HG03558 (cell line): Measurements from ENCODE around the gene PLXNA4.

Source experiments
- ATAC-seq: cut with Tn5 transposase; IDR thresholded peaks from one replicate; pipeline ENCODE4 v1.9.1; 2021; ENCODE audit warnings: moderate number of reproducible peaks; ENCODE audit not compliant: unreplicated experiment; ENCODE audit errors: extremely low read depth

Gene PLXNA4

DNA sequence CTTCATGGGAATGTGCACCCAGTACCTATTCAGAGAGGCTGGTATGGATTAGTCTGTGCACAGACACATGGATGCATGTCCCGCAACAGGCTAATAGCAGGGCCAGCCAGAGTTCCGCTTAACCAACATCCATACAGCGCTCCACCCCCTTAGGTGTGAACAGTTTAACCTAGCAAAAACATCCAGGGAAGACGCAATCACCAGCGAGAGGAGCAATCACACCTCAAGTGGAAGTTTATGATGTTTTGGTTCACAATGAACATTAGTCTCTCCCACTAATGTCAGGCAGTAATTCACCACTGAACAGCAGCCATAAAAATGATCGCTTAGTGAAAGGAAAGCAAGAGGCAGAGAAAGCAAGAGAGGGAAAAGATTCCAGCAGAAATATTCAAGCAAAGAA is 91.1 kb downstream of the PLXNA4 start:
- no peak for ATAC-seq

DNA sequence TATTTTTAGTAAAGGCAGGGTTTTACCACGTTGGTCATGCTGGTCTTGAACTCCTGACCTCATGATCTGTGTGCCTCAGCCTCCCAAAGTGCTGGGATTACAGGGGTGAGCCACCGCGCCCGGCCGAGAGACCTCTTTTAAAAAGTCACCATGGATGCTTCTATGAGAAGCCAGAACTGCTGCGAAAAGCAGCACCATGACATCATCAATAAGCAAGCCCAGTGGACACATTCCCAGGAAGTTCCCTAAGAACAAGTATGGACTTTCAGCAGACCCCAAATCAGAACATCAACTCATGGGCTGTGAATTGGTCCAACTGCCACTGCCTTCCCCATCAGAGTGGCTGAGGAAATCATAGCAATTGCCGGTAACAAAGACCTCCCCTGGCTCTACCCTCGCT is 93.4 kb downstream of the PLXNA4 start:
- ATAC-seq = no peak

DNA sequence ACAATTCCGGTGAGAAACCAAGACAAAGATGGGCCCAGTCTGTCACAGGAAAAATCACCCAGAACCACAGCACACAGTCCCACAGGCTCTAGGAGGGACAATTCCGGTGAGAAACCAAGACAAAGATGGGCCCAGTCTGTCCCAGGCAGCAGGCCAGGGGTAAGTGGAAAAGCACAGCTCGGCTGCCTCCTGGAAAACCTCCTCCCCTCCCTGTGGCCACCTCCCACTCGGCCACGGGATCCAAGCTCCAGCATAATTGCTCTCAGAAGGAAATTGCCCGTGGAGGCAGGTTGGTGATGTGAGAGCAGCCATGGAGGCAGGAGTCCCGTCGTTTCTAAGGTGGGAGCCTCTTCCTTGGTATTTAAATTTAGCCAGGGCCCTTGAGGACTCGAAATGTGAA is 95.7 kb downstream of the PLXNA4 start:
- ATAC-seq = no peak

DNA sequence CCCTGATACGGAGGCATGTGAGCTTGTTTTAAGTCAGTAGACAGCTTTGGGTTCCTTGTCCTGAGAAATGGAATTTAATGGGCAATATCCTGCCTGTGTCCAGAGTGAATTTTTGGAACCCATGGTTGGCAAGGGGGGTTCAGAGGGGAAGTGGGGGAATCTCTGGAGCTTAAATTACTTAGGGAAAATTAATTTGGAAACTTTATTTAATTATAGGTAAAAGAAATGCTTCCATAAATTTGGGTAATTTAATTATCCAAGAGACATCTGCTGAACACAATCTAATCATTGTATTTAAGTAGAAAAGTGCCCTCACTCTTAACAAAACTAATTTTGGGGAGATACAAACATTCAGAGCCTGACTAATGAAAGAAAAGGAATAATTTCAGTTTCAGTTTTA is 99.7 kb downstream of the PLXNA4 start:
- ATAC-seq = no peak

DNA sequence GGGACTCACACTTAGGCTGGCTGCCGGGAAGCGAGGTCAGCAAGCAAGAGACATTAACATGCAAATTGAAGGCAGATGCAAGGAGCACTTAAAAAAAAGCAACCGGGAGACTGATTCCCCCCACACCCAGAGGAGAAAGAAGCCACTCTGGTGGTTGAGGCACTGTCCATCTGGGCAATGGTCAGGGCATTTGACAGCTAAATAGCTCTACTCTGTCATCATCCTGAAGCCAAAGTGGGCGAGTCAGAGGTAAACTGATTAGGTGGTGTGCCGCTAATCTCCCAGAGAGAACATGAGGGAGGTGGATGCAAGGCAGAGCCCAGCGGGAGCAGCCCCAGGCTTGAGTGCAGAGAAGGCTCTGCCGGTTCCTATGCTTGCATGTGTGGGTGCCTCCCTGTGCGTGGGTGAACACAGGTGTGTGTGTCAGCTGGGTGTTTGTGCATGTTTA is 100.6 kb downstream of the PLXNA4 start:
- ATAC-seq = no peak

DNA sequence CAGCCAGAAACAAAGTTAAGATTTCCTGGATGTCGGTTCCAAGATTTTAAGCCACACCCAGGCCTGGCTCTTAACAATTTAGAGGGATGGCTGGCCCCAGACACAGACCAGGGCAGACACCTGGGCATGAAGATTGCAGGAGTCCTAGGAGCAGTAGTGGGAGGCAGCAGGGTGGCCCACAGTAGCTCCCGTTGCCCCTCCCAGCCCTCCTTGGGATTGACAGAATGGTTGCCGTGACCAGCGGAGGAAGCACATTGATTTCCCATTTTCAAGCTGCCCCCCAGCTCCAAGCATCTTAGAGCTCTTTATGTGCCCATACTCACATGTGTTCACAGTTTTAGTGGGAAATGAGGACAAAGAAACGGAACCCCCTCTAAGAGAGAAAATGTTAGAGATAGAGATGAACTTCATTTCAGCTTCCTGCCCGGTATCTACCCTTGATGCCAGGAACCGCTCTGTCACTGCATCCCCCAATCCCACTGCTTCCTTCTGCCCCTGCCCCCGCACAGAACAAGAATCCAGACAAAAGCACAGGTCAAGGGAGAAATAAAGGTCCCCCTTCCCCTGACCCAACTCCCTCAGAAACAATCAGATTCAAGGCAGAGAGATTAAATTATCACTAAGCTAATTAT is 101.1 kb downstream of the PLXNA4 start:
- no peak for ATAC-seq

DNA sequence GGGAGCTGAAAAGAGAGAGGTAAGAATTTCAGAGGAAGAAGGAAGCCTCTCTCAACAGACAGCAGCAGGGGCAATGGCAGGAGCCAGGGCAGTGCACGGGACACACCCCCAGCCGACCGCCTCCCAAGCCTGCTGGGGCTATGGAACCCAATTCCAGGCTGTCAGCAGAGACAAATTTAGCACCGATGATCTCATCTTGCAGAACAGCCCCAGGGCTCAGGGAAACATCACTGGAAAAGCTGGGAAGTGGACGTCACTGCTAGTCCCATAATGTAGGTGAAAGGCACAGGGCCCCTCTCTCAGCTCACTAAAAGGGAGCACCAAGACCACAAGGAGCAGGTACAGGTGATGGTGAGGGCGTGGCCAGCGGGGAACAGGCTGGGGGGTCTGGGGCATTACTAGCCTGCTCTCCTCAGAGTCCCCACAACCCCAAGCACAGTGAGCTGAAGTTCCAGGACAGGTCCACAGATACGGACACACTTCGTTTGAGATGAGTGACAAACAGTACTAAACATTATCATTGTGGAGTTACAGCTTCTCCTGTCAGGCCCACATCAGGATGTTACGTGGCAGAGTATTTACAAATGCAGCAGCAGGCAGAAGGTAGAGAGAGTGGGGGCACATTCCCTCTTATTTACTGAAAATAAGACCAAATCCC is 103.7 kb downstream of the PLXNA4 start:
- ATAC-seq = no peak

DNA sequence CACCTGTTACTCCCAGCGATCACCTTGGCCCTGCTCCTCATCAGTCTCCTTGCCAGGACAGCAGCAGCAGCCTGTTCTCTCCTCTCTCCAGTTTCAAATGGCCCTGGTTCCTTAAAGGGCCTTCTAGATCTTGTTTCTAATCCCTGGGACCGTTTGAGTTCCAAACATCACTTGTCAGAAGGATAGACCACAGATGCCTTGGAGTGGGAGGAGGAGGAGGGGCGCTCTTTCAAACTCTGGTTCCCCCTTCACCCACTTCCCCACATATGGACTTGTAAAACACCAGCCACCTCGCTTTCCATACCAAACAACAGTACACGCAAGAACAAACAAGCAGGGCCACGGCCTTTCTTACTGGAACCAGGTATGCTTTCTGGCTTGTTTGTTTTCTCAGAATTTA is 104.8 kb downstream of the PLXNA4 start:
- ATAC-seq = no peak

DNA sequence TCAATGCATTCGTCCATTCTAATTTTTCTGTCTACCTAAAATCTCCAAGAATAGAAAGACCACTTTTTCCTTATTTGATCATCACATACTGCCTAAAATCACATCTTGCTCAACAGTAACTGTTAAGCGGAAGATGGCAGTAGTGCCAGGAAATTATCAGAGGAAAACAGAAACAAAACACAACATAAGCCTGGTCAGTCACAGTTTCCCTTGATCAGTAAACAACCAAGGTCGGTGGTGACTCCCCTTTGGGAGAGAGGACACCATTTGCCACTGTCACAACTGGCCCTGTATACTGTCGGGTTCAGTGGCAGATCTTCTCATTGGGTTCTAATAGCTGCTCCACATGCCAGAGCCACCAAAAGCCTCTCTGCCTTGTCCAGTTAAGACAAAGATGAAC is 106.6 kb downstream of the PLXNA4 start:
- ATAC-seq = no peak

DNA sequence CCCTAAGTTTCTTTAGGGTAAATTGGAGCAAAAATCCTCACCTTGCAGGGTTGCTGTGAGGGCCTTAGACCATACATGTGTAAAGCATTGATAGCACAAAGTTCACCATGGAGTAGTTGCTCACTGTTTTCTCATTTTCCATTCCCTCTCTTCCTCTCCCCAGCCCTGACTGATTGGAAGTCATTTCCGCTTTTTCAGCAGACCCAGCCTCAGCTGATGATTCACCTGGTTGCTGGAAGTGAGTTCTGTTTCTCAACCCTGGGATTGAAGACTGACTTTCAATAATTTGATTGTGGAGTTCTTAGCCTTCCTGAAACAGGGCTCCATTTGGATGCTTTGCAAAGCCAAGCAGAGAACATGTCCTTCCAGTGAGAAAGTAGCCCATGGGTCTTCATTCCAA is 107.0 kb downstream of the PLXNA4 start:
- no peak for ATAC-seq

DNA sequence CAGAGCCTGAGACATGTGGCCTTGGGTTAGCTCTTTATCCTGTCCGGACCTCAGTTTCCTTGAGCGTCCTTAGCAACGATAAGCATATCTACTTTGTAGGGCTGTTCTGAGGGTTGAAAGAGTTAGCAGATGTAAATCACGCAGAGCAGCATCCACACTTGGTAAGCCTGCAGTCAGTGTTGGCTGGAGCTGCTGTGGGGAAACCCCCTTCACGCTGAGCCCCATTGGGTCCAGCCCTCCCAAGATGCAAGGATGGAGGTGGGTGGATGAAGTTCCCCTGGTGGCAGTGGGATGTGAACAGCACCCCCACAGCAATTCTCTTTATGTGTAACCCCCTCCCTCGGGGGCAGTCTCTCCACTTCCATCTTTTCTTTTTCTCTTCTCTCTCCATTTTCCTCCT is 109.9 kb downstream of the PLXNA4 start:
- ATAC-seq = no peak

DNA sequence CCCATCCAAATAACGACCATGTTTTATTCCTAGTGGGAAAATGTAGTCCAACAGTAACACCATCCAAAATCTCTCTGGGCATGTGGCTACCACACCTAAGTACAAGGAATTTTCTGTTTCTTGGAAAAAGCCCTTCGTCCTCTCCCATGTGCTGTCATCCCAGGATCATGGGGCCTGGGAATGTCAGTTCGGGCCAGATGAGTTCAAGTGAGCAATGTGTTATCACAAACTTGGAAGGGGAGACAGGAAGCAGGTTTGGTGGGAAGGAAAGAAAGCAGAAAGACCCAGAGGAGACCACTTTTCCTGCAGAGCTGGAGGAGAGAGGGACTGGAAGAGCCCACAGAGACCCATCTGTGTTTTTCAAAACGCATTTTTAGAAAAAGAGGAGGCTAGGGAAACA is 110.8 kb downstream of the PLXNA4 start:
- no peak for ATAC-seq

DNA sequence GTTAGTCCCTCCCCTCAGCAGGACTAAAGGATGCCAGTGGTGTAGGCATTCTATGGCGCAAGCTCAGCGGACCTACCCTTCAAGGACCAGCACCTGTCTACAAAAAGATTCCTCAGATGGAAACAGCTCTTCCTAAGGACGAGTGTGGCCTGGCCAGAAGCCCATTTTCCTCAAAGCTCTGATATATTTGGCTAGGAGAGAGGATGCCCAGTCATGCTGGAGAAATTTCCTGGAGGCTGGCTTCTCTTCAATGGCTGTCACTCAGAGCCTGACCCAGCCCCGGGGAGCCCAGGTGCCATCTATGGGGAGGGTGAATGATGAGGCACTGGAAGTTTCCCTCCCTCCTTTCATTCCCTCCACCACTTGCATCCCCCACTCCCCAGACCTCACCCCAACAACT is 111.5 kb downstream of the PLXNA4 start:
- ATAC-seq = no peak

DNA sequence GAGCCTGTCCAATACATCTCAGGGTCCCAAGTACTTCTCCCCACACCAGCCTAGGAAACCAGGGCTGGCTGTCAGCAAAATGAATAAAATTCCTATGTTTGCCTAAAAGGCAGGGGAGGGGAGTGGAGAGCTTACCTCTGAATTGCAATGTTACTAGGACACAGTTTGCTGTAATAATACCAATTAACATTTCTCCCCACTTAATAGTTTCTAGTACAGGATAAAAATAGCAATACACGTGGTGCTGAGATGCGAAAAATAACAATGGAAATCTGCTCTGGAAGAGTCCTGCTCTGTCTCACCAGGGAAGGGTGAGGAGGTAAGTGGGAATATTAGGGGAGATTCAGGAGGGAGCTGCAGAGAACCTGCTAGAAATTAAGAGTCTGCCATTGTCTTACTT is 112.3 kb downstream of the PLXNA4 start:
- ATAC-seq = no peak

DNA sequence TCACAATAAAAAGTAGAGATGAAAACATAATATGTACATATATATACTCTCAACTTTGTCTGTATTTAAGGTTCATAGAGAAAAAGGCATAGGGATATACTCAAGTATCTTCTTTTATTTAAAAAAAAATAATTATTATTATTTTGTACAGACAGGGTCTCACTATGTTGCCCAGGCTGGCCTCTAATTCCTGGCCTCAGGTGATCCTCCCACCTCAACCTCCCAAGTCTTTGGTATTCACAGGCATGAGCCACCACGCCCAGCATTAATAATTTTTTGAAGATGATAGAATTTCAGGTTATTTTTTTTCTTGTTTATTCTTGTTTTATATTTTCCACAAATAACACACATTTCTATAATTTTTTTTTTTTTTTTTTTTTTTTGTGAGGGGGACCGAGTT is 113.8 kb downstream of the PLXNA4 start:
- ATAC-seq = no peak

DNA sequence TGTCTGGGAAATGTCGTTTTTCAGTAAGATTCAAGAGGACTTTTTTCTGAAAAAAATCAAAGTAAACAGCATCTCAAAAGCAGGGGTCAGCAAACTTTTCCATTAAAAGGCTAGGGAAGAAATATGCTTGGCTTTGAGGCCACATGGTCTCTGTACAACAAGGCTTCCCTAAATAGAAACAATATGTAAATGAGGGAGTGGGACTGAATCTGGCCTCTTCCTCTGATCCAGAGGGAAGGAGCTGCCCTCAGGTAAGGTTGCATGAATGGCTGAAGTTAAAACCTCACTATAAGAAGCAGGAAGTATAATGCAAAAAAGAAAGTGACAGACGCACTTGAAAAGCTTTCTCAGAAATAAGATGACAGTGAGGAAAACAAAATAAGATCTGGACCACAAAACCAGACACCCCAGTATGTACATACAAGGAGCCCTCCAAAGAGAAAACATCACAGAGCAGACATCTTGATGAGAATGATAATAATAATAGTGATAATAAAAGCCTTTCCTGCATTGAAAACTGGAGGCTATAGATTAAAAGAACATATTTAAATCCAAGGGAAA is 115.2 kb downstream of the PLXNA4 start:
- ATAC-seq = no peak

DNA sequence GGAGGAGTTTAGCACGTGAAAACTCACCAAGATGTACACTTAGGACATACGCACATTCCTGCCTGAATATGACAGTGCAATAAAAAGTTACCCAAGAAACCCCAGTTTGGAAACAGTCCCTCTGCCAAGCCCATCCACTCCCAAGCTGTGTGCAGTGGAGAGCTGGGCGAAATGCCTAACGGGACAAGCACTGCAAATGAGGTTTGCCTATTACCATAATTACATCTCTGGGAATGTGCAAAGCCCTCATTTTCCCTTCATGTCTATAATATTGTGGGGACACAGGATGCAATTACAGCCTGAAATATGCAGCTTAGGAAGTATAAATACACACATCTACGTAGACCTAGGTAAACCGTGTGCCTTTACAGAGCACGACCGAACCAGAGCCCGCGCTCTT is 117.5 kb downstream of the PLXNA4 start:
- no peak for ATAC-seq

DNA sequence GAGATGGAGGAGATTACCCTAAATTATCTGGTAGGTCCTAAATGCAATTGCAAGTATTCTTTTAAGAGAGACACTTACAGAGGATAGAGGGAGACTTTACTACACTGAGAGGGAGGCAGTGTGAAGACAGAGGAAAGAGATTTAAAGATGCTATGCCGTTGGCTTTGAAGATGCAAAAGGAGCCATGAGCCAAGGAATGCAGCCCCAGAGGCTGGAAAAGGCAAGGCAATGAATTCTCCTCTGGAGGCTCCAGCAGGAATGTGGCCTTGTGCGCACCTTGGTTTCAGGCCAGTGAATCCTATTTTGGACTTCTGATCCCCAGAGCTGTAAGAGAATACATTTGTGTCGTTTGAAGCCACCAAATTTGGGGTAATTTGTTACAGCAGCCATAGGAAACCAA is 118.6 kb downstream of the PLXNA4 start:
- ATAC-seq = no peak

DNA sequence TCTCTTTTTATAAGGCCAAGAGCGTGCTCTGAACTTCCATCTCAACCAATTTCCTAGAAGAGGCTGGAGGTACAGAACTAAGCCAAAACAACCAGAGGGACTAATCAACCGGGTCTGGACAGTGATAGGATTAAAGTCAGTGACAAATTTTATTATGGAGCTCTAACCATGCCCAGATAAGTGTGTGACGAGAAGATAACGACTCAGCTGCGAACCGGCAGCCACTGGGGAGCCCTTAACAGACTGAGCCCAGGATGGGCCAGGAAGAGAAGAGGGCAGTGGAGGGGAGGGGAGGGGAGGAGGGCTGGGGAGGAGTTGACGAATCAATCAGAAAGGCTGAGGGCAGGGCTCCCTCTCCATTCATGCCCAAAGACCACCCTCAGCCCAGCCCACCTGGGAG is 119.9 kb downstream of the PLXNA4 start:
- no peak for ATAC-seq

DNA sequence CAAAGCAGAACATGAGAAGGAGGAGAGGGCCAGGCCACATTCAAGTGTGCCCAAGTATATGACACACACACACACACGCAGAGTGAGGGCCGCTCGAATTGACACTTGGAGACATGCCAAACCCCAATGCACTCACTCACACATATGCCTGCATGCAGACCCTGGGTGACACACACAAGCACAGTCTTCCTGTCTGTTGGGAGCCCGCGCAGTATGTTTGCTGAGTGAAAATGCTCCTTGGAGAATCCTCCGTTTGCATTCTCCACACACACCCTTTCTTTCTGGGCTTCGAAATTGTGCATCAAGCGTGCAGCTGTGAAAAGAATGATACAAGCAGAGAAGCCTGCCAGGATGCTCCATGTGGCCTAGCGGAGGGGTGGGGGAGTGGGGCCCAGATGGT is 120.9 kb downstream of the PLXNA4 start:
- ATAC-seq = no peak

DNA sequence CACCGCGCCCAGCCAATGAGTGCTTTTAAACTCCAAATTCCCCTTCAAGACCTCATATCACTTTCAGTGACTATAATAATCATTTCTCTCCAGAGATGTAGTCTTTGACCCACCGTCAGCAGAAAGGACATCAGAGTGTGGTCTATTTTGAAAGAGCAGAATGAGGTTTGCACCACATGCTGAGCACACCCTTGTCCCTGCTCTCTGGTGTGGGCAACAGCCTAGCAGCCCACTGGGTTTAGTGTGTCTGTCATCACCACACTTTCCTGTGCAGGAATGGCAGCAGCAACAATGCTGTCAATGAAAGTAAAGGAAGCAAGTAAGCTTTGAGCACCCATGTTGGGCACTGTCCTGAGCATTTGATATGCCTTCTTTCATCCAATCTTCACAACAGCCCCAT is 122.4 kb downstream of the PLXNA4 start:
- ATAC-seq = no peak

DNA sequence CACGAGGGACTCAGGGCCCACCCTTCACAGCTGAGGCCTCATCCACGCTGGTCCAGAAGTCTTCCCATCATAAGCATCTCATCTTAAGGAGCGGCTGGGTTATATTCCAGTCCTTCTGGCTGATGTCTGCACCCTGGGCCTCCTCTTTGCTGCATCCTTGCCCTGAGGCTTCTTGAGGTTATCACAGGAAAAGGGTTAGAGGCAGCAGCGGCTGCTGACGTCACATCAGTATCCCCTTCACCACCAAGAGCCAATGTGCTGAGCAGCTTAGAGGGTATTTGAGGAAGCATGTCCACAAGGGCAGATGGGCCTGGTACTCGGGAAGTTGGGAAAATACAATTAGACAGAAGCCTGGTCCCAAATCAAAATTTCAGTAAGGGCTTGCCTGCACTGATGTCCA is 125.1 kb downstream of the PLXNA4 start:
- ATAC-seq = no peak
